SU-DHL-6 (cell line): ENCODE results near the gene ZNF423.

Experiments
- H2AFZ ChIP-seq: fragments of 200-600 bp; sonication (generic); 2 replicates; pipeline ENCODE4 v1.6.1; 2014; ENCODE audit warnings: low read depth, mild to moderate bottlenecking, moderate library complexity, mixed read lengths, antibody characterized with exemption, low read length; ENCODE audit not compliant: severe bottlenecking
- H3F3A ChIP-seq: fragments of 200-600 bp; shearing (Covaris generic); 2 replicates; pipeline ENCODE4 v1.6.0; 2016; ENCODE audit warnings: antibody characterized with exemption, mild to moderate bottlenecking; ENCODE audit not compliant: insufficient read depth
- H3K27ac ChIP-seq: fragments of 200-600 bp; sonication (generic); 2 replicates; pipeline ENCODE4 v1.5.1; 2016; ENCODE audit warnings: low read depth, mild to moderate bottlenecking, low read length, moderate library complexity, mixed read lengths
- H3K27me3 ChIP-seq: fragments of 200-600 bp; sonication (generic), shearing (Covaris generic); 2 replicates; pipeline ENCODE4 v1.6.0; 2014; ENCODE audit warnings: mild to moderate bottlenecking, low read length
- H3K36me3 ChIP-seq: fragments of 200-600 bp; sonication (generic); 2 replicates; pipeline ENCODE4 v1.6.1; 2014; ENCODE audit warnings: mild to moderate bottlenecking, low read length, mixed read lengths
- H3K4me2 ChIP-seq: fragments of 300-600, 200-600 bp; shearing (Covaris generic), sonication (generic); 2 replicates; pipeline ENCODE4 v1.6.0; 2014; ENCODE audit warnings: low read length, low read depth, mild to moderate bottlenecking; ENCODE audit not compliant: poor library complexity, severe bottlenecking
- H3K4me3 ChIP-seq: fragments of 200-600 bp; sonication (generic); 2 replicates; pipeline ENCODE4 v1.5.1; 2014; ENCODE audit warnings: antibody characterized with exemption, low read length, mild to moderate bottlenecking, mixed read lengths; ENCODE audit not compliant: insufficient read depth, poor library complexity, severe bottlenecking
- H3K79me2 ChIP-seq: fragments of 200-600 bp; sonication (generic); 2 replicates; pipeline ENCODE4 v1.6.1; 2014; ENCODE audit warnings: mild to moderate bottlenecking, low read length, moderate library complexity; ENCODE audit not compliant: insufficient read depth
- H3K9ac ChIP-seq: fragments of 200-600 bp; sonication (generic); 2 replicates; pipeline ENCODE4 v1.7.0; 2014; ENCODE audit warnings: mild to moderate bottlenecking, low read length
- H3K9me2 ChIP-seq: fragments of 200-600 bp; sonication (generic); replicated peaks from 2 replicates; pipeline ENCODE4 v1.6.1; 2014; ENCODE audit warnings: low read length; ENCODE audit not compliant: insufficient read depth
- H3K9me3 ChIP-seq: fragments of 200-600 bp; sonication (generic); 2 replicates; pipeline ENCODE4 v1.6.1; 2014; ENCODE audit warnings: low read length, mixed read lengths; ENCODE audit not compliant: insufficient read depth
- H4K20me1 ChIP-seq: fragments of 200-600 bp; sonication (generic); 2 replicates; pipeline ENCODE4 v1.6.1; 2014; ENCODE audit warnings: low read depth, mild to moderate bottlenecking, antibody characterized with exemption, low read length, moderate library complexity, mixed read lengths
- EZH2phosphoT487 ChIP-seq: fragments of 200-600 bp; sonication (generic), shearing (Covaris generic); conservative IDR thresholded peaks from 2 replicates; pipeline ENCODE4 v1.6.1; 2018; ENCODE audit warnings: mild to moderate bottlenecking, antibody characterized with exemption, low read length, moderate library complexity, mixed read lengths
- TF ChIP-seq, protein P1 (sequence below): fragments of 200-600 bp; sonication (generic); IDR thresholded peaks from one replicate; pipeline ENCODE4 v1.5.1; 2017; ENCODE audit warnings: antibody characterized with exemption, mild to moderate bottlenecking, low read length, moderate library complexity; ENCODE audit not compliant: insufficient read depth, poor library complexity, severe bottlenecking

The ZNF423 gene

DNA sequence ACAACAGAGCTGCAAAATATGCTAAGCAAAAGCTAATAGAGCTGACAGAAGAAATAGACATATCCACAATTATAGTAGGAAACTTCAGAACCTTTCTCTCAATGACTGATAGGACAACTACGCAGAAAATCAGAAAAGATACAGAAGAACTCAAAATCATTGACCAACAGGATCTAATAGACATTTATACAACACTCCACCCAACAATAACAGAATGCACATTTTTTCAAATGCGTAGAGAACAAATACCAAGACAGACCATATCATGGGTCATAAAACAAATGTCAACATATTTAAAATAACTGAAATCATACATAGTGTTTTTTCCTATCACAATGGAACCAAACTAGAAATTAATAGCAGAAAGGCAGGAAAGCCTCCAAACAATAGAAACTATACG, 244.9 kb downstream of the ZNF423 start:
- Histone ChIP-seq H3F3A (no peaks in the 10 kb centered on the region), H3K27me3 (no peaks in the 10 kb centered on the region), H3K9me2 (no peaks in the 10 kb centered on the region), H3K9me3 (no peaks in the 10 kb centered on the region), H3K9ac (no peak overlapping the region), H3K4me3 (no peak overlapping the region), H3K79me2 (no peaks in the 10 kb centered on the region), H4K20me1 (no peaks in the 10 kb centered on the region), H3K27ac (no peak overlapping the region), H3K4me2 (no peak overlapping the region), H3K36me3 (no peaks in the 10 kb centered on the region), H2AFZ (no peak overlapping the region)
- TF ChIP-seq EZH2phosphoT487 = no peak
- TF ChIP-seq, protein P1, sequence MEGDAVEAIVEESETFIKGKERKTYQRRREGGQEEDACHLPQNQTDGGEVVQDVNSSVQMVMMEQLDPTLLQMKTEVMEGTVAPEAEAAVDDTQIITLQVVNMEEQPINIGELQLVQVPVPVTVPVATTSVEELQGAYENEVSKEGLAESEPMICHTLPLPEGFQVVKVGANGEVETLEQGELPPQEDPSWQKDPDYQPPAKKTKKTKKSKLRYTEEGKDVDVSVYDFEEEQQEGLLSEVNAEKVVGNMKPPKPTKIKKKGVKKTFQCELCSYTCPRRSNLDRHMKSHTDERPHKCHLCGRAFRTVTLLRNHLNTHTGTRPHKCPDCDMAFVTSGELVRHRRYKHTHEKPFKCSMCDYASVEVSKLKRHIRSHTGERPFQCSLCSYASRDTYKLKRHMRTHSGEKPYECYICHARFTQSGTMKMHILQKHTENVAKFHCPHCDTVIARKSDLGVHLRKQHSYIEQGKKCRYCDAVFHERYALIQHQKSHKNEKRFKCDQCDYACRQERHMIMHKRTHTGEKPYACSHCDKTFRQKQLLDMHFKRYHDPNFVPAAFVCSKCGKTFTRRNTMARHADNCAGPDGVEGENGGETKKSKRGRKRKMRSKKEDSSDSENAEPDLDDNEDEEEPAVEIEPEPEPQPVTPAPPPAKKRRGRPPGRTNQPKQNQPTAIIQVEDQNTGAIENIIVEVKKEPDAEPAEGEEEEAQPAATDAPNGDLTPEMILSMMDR = no peak

DNA sequence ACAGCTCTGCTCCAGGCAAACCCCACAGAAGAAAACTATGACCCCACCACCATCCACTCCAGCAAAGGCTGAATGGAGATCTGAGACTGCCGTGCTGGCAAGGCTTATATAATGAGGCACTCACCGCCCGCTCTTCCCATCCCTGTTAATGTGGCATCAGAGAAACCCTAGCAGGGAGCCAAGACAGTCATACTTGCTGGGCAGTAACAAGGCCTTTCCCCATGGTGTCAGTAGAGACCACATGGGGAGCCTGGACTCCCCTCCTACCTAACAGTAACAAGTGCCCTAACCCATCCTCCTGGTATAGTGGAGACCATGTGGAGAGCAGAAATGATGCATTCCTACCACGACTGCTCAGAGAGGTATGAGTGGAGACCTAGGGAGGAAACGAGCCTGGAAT, 247.1 kb downstream of the ZNF423 start:
- Histone ChIP-seq H3K36me3 (no peaks in the 10 kb centered on the region), H3K9ac (no peak overlapping the region), H3K79me2 (no peaks in the 10 kb centered on the region), H2AFZ (no peak overlapping the region), H3F3A (no peaks in the 10 kb centered on the region), H3K9me2 (no peaks in the 10 kb centered on the region), H3K4me3 (no peak overlapping the region), H3K27me3 (no peaks in the 10 kb centered on the region), H3K27ac (no peak overlapping the region), H3K4me2 (no peak overlapping the region), H4K20me1 (no peaks in the 10 kb centered on the region), H3K9me3 (no peaks in the 10 kb centered on the region)
- TF ChIP-seq EZH2phosphoT487 = no peak
- TF ChIP-seq, protein P1 = no peak

DNA sequence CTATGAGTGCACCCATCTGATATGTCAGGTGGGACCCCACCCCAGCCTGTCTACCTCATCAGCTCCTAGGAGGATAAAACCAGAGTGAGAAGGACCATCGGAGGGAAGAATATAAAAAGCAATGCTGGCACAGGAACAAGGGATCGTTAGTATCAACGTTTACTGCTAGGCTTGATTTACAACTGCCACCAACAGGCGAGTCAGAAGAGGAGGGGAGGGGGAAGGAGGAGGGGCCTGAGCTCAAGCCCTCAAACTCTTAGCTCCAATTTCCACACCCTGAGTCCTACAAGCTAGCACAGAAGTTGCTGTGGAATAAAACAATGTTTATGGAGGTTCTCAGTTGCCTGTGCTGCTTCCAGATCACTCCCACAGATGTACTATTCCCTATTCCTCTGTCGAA, 247.8 kb downstream of the ZNF423 start:
- no peaks in the 10 kb centered on the region for H3K27me3 ChIP-seq
- H3K4me3 ChIP-seq = no peak overlapping the region
- no peaks in the 10 kb centered on the region for H4K20me1 ChIP-seq
- no peak overlapping the region for H3K9ac ChIP-seq
- H3K4me2 ChIP-seq = no peak overlapping the region
- no peaks in the 10 kb centered on the region for H3F3A ChIP-seq
- TF ChIP-seq, protein P1 = no peak
- TF ChIP-seq EZH2phosphoT487 = no peak
- no peaks in the 10 kb centered on the region for H3K36me3 ChIP-seq
- H3K27ac ChIP-seq = no peak overlapping the region
- H2AFZ ChIP-seq = no peak overlapping the region
- H3K9me2 ChIP-seq = no peaks in the 10 kb centered on the region
- no peaks in the 10 kb centered on the region for H3K9me3 ChIP-seq
- no peaks in the 10 kb centered on the region for H3K79me2 ChIP-seq
